ENCODE data around the gene LRRFIP1.
"Not testable (repeated sequence)": the region's sequence is repeated elsewhere in the genome, so short reads cannot be mapped to it uniquely, and the experiment has no call there.

LRRFIP1 gene

GRCh38 chr2:237593596-237594320 is 33.6 kb upstream of the LRRFIP1 start:
- H3K4me1 Mint-ChIP-seq = peaks cover 24% of the 10 kb centered on the region
- no peaks in the 10 kb centered on the region for H3K36me3 Mint-ChIP-seq
- H3K9me3 Mint-ChIP-seq = no peaks in the 10 kb centered on the region
- H3K27me3 Mint-ChIP-seq = peaks cover 16% of the 10 kb centered on the region
- H3K4me3 Mint-ChIP-seq = no peak overlapping the region
- H3K27ac Mint-ChIP-seq = no peak overlapping the region
- peak; percentile 5 for ATAC-seq

DNA sequence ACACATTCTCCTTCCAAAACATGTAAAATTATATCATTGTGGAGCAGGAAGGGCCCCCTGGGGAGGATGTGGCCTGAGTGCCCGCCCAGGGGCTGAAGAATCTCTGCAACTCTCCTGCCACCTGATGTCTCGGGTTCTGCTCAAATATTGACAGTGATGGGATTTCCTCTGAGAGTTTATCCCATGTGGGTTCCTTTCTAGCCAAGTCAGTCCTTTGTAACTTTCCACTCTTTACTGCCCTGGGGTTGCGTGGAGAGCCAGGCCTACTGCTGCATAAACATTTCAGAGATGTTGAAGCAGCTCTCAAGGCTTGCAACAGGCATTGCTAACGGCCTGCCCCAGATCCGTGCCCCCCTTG is 32.9 kb upstream of the LRRFIP1 start:
- peaks cover 25% of the 10 kb centered on the region for H3K4me1 Mint-ChIP-seq
- no peak overlapping the region for H3K4me3 Mint-ChIP-seq
- no peak for ATAC-seq
- H3K27ac Mint-ChIP-seq = no peak overlapping the region
- no peaks in the 10 kb centered on the region for H3K36me3 Mint-ChIP-seq
- H3K27me3 Mint-ChIP-seq = peaks cover 12% of the 10 kb centered on the region
- no peaks in the 10 kb centered on the region for H3K9me3 Mint-ChIP-seq

- not testable (repeated sequence) for H3K27me3 Mint-ChIP-seq, H3K4me3 Mint-ChIP-seq, ATAC-seq, H3K27ac Mint-ChIP-seq, H3K36me3 Mint-ChIP-seq, H3K9me3 Mint-ChIP-seq
- H3K4me1 Mint-ChIP-seq = peaks cover 22% of the 10 kb centered on the region
Observed at GRCh38 chr2:237595829-237596519, 31.4 kb upstream of the LRRFIP1 start.

DNA sequence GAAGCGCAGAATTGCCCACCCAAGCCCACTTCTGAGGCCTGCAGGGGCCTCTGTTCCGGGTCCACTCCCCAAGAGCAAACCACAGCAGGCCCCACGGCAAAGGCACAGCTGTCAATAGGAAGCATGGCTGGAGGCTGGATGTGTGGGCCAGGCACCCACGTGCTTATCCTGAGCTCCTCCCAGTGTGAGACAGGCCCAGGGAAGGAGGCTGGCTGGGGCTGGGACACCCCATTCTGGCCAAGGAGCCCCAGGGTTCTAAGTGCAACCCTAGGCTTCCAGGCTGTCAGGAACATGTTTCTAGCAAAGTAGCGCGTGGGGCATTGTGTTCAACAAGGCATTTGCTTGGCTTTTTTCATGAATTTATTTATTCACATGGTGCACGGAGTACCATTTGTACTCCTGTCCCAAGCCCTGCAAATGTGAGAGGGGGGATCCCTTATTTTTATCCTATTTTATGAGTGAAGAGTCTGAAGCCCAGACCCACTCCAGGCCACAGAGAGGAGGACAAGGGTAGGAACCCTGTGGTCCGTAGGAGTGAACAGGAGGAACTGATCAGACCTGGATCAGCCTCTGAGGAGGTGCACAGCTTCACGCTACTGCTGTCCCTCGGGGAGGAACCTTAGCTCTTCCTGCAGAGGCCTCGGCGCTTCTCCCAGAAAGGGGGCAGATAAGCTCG is 30.7 kb upstream of the LRRFIP1 start:
- H3K9me3 Mint-ChIP-seq = no peaks in the 10 kb centered on the region
- H3K4me3 Mint-ChIP-seq = no peak overlapping the region
- H3K36me3 Mint-ChIP-seq = no peaks in the 10 kb centered on the region
- peaks cover 16% of the 10 kb centered on the region for H3K4me1 Mint-ChIP-seq
- H3K27ac Mint-ChIP-seq = no peak overlapping the region
- ATAC-seq = peak; percentile 3
- H3K27me3 Mint-ChIP-seq = no peaks in the 10 kb centered on the region

DNA sequence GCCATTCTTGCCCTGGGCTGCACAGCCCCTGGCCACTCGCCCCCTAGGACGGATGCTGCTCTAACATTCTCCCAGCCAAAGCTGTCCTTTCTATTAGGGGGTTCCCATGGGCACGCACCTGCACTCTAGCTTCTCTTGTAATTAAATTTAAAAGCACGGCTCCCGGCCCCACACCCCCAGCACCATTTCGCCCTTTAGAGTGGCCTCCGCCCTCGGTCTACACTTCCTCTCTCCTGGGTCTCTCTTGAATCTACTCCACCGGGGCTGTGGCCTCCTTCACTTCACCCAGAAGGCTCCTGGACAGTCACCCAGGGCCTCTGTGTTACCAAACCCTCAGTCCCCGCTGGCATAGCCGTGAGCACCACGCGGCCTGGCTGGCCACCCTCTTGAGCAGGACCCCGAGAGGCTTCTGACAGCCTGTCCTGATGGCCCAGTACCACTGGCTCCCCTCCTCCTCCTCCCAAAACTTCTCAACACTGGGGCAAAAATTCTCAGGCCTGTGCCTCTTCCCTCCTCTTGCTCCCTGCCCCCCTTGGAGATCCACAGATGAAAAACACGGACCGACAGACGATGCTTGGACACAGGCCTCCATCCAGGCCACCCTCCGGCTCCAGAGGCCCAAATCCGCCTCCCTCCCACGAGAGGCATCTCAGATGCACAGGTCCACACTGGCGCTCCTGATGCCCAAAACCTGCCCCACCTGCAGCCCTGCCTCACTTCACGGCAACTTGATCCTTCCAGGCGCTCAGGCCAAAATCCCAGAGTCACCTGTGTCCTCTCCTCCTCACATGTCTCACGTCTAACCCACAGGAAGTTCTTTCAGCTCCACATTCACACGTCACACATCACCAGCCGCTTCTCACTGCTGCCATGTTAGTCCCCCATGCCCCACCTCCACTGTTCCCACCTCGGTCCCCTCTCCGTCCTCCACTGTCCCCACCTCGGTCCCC is 29.9 kb upstream of the LRRFIP1 start:
- Mint-ChIP-seq H3K4me3 (no peak overlapping the region), H3K4me1 (peaks cover 14% of the 10 kb centered on the region), H3K9me3 (no peaks in the 10 kb centered on the region), H3K36me3 (no peaks in the 10 kb centered on the region), H3K27ac (no peak overlapping the region), H3K27me3 (no peaks in the 10 kb centered on the region)
- peak; percentile 3 for ATAC-seq

DNA sequence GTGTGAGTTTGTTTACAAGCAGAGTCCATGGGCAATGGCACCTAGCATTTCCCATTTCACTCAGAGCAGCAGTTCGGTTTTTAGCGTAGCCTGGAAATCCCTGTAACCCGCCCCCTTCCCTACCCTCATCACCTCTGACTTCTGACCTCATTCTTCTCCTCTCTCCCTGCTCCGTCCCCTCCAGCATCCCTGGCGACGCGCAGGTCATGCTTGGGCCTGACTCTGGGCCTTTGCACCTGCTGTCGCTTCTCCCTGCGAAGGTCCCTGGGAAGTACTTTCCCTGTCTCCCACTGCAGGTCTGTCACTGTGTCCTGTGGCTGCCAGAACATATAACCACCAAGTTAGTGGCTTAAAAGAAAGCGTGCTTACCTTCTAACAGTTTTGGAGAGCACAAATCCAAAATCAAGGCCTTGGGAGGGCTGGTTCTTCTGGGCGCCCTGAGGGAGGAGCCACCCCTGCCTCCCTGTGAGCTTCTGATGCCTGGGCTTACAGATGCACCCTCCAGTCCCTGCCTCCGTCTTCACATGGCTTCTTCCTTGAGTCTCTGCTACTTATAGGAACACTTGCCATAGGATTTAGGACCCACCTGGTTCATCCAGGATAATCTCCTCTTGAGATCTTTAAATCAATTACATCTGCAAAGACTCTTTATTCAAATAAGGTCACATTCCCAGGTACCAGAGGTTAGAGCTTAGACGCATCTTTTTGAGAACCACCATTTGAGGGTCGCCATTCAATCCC is 28.7 kb upstream of the LRRFIP1 start:
- H3K9me3 Mint-ChIP-seq = no peaks in the 10 kb centered on the region
- H3K36me3 Mint-ChIP-seq = no peaks in the 10 kb centered on the region
- peaks cover 24% of the 10 kb centered on the region for H3K4me1 Mint-ChIP-seq
- no peaks in the 10 kb centered on the region for H3K27me3 Mint-ChIP-seq
- no peak for ATAC-seq
- H3K4me3 Mint-ChIP-seq = no peak overlapping the region
- H3K27ac Mint-ChIP-seq = peak overlapping the region; percentile 52

- ATAC-seq = no peak
- peak overlapping the region; percentile 7 for H3K27ac Mint-ChIP-seq
- H3K36me3 Mint-ChIP-seq = no peaks in the 10 kb centered on the region
- H3K27me3 Mint-ChIP-seq = no peaks in the 10 kb centered on the region
- no peaks in the 10 kb centered on the region for H3K9me3 Mint-ChIP-seq
- H3K4me3 Mint-ChIP-seq = no peak overlapping the region
- H3K4me1 Mint-ChIP-seq = peaks cover 31% of the 10 kb centered on the region
Observed at GRCh38 chr2:237599465-237600110, 27.8 kb upstream of the LRRFIP1 start.

- no peak for ATAC-seq
- Mint-ChIP-seq H3K36me3 (no peaks in the 10 kb centered on the region), H3K27me3 (no peaks in the 10 kb centered on the region), H3K9me3 (no peaks in the 10 kb centered on the region), H3K4me3 (no peak overlapping the region), H3K4me1 (peaks cover 31% of the 10 kb centered on the region), H3K27ac (peak overlapping the region; percentile 7)
Observed at GRCh38 chr2:237600205-237600846, 27.1 kb upstream of the LRRFIP1 start.

GRCh38 chr2:237601453-237602116 is 25.8 kb upstream of the LRRFIP1 start:
- H3K4me3 Mint-ChIP-seq = no peak overlapping the region
- peaks cover 31% of the 10 kb centered on the region for H3K4me1 Mint-ChIP-seq
- ATAC-seq = no peak
- H3K36me3 Mint-ChIP-seq = no peaks in the 10 kb centered on the region
- H3K9me3 Mint-ChIP-seq = no peaks in the 10 kb centered on the region
- no peak overlapping the region for H3K27ac Mint-ChIP-seq
- H3K27me3 Mint-ChIP-seq = no peaks in the 10 kb centered on the region

GRCh38 chr2:237602409-237602808 is 25.0 kb upstream of the LRRFIP1 start:
- peaks cover 2% of the 10 kb centered on the region for H3K27me3 Mint-ChIP-seq
- H3K36me3 Mint-ChIP-seq = no peaks in the 10 kb centered on the region
- H3K27ac Mint-ChIP-seq = peak overlapping the region; percentile 79
- ATAC-seq = no peak
- peaks cover 31% of the 10 kb centered on the region for H3K4me1 Mint-ChIP-seq
- H3K9me3 Mint-ChIP-seq = no peaks in the 10 kb centered on the region
- H3K4me3 Mint-ChIP-seq = no peak overlapping the region

DNA sequence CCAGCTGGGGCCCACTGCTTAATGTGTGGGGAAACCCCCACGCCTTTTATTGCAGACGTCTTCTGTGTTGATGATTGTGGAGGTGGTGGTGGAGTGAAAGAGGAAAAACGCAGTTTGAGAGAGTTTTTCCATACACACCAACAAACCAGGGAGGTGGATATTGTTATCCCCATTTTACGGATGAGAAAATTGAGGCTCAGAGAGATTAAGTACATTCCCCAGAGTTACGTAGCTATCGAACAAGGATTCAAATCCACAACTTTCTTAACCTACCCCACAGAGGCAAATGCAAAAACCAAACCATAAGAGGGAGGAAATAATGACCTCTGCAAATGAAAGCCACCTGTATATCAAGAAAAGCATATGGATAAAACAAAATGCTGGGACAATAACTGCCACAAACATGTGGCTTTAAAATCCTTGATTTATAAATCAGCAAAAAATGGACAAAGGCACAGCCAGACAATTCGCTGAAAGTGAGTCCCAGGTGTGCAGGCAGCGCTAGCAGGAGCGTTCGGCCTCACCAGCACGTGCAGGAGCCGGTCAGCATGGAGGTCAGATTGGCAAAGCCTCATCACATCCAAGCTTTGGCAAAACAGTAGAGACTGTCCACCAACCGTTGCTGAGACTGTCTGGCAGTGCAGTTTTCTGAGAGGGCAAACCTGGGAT is 24.2 kb upstream of the LRRFIP1 start:
- Mint-ChIP-seq H3K4me1 (peaks cover 23% of the 10 kb centered on the region), H3K9me3 (no peaks in the 10 kb centered on the region), H3K27me3 (peaks cover 10% of the 10 kb centered on the region), H3K27ac (peak overlapping the region; percentile 79), H3K36me3 (no peaks in the 10 kb centered on the region), H3K4me3 (peak overlapping the region; percentile 53)
- no peak for ATAC-seq

DNA sequence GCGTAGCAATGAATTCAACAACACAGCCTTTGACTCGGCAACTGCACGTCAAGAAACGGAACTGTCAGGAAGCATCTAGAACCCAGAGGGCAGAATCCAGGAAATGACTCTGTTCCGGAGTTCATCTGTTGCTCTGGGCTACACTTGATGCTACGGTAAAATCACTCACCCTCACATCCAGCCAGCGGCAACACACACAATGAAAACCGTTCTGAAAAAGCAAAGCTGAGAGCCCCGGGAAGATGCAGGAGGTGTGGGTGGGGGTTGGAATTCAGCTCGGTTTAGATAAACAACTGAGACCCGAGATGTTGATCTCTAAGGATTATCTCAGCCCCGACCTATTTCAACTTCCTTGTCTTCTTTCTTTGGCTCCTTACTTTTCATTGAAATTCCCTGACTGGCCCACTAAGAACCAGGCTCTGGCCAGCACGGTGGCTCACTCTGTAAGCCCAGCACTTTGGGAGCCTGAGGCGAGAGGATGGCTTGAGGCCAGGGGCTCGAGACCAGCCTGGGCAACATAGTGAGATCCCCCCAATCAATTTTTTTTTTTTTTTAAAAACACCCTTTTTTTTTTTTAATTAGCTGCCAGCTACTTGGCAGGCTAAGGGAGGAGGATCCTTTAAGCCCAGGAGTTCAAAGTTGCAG is 23.5 kb upstream of the LRRFIP1 start:
- peaks cover 17% of the 10 kb centered on the region for H3K4me1 Mint-ChIP-seq
- H3K27ac Mint-ChIP-seq = peak overlapping the region; percentile 79
- H3K4me3 Mint-ChIP-seq = peak overlapping the region; percentile 53
- no peaks in the 10 kb centered on the region for H3K9me3 Mint-ChIP-seq
- H3K36me3 Mint-ChIP-seq = no peaks in the 10 kb centered on the region
- H3K27me3 Mint-ChIP-seq = peaks cover 17% of the 10 kb centered on the region
- peak; percentile 91 for ATAC-seq
